GM21515 (cell line): ENCODE data around the gene TMC7.
"Not testable (repeated sequence)": the region's sequence is repeated elsewhere in the genome, so short reads cannot be mapped to it uniquely, and the experiment has no call there.

Source experiments
- ATAC-seq: cut with Tn5 transposase; IDR thresholded peaks from one replicate; pipeline ENCODE4 v1.9.1; 2021; ENCODE audit not compliant: unreplicated experiment

Gene TMC7

GRCh38 chr16:18983565-18984434, at the start of gene TMC7:
Gene TMC7, plus strand, starts transcription at chr16:18983934. Its CDS starts 130 bp downstream, at chr16:18984064.
- no peak for ATAC-seq

- no peak for ATAC-seq
These were observed 46.9 kb upstream of the TMC7 start for GRCh38 chr16:18936727-18937340.

- ATAC-seq, result no peak
These were observed 46.3 kb upstream of the TMC7 start for GRCh38 chr16:18937390-18937789.

- no peak for ATAC-seq
These were observed 44.7 kb upstream of the TMC7 start for GRCh38 chr16:18938986-18939385.

- no peak for ATAC-seq
These were observed 42.3 kb upstream of the TMC7 start for GRCh38 chr16:18941471-18941870.

GRCh38 chr16:18942061-18942460, 41.7 kb upstream of the TMC7 start:
- no peak for ATAC-seq

- no peak for ATAC-seq
These were observed 40.3 kb upstream of the TMC7 start for GRCh38 chr16:18943414-18943813.

- no peak for ATAC-seq
These were observed 38.5 kb upstream of the TMC7 start for GRCh38 chr16:18945233-18945632.

- ATAC-seq, result no peak
These were observed 35.2 kb upstream of the TMC7 start for GRCh38 chr16:18948372-18949020.

- no peak for ATAC-seq
These were observed 33.1 kb upstream of the TMC7 start for GRCh38 chr16:18950469-18951185.

- ATAC-seq, result no peak
These were observed 30.2 kb upstream of the TMC7 start for GRCh38 chr16:18953547-18953946.

- ATAC-seq, result not testable (repeated sequence)
These were observed 27.7 kb upstream of the TMC7 start for GRCh38 chr16:18955874-18956580.

- ATAC-seq, result not testable (repeated sequence)
These were observed 27.0 kb upstream of the TMC7 start for GRCh38 chr16:18956658-18957241.

- no peak for ATAC-seq
These were observed 25.1 kb upstream of the TMC7 start for GRCh38 chr16:18958621-18959029.

GRCh38 chr16:18959031-18959505, 24.7 kb upstream of the TMC7 start:
- no peak for ATAC-seq

- no peak for ATAC-seq
These were observed 18.2 kb upstream of the TMC7 start for GRCh38 chr16:18965555-18965954.

- ATAC-seq, result no peak
These were observed 16.9 kb upstream of the TMC7 start for GRCh38 chr16:18966791-18967190.

GRCh38 chr16:18969050-18969854, 14.5 kb upstream of the TMC7 start:
- ATAC-seq, result no peak

- no peak for ATAC-seq
These were observed 13.9 kb upstream of the TMC7 start for GRCh38 chr16:18969855-18970240.
